ENCODE data around the gene ZMYM3.

GRCh38 chrX:71199252-71200008 is 54.5 kb downstream of the ZMYM3 start:
- TF ChIP-seq CBX5 (IDR thresholded peaks at IDR 0.05; ENCODE audit: borderline replicate concordance, low read depth) = no peak
- TF ChIP-seq GATAD2B (IDR thresholded peaks at IDR 0.05; ENCODE audit: borderline replicate concordance) = no peak
- no peak for TF ChIP-seq BRCA1 (IDR thresholded peaks at IDR 0.05)
- no peak for TF ChIP-seq BRCA1 (CRISPR knock-in tag; IDR thresholded peaks at IDR 0.05)
- no peak for TF ChIP-seq BRF1 (IDR thresholded peaks at IDR 0.05; ENCODE audit: borderline replicate concordance, extremely low read depth, insufficient read length)
- no peak for TF ChIP-seq DACH1 (IDR thresholded peaks at IDR 0.05; ENCODE audit: partially characterized antibody)
- no peak for TF ChIP-seq REST (IDR thresholded peaks at IDR 0.05; ENCODE audit: borderline replicate concordance)
- no peak for TF ChIP-seq REST (CRISPR knock-in tag; IDR thresholded peaks at IDR 0.05; ENCODE audit: low read depth)
- TF ChIP-seq NFXL1 (CRISPR knock-in tag; IDR thresholded peaks at IDR 0.05) = no peak
- no peak for TF ChIP-seq NCOA2 (IDR thresholded peaks at IDR 0.05; ENCODE audit: partially characterized antibody in 2 of 2)
- TF ChIP-seq FOXM1 (IDR thresholded peaks at IDR 0.05; ENCODE audit: low read depth) = no peak
- TF ChIP-seq FOXM1 (CRISPR knock-in tag; IDR thresholded peaks at IDR 0.05; ENCODE audit: low read depth) = no peak
- TF ChIP-seq CAMTA2 (CRISPR knock-in tag; conservative IDR thresholded peaks at IDR 0.05) = no peak
- TF ChIP-seq GABPB2 (CRISPR knock-in tag; conservative IDR thresholded peaks at IDR 0.05) = no peak
- TF ChIP-seq SMARCE1 (IDR thresholded peaks at IDR 0.05) = no peak

Measured in K562 (cell line).